GM12875 (cell line): ENCODE results near the gene SH3PXD2A.

ENCODE experiments used
- H3K4me3 ChIP-seq: one replicate; pipeline ENCODE4 v1.5.1; 2011; ENCODE audit warnings: low read depth, low read length, control low read depth
- CTCF ChIP-seq: IDR thresholded peaks from 2 replicates; pipeline ENCODE4 v1.5.1; 2011; ENCODE audit warnings: low read depth, mild to moderate bottlenecking, control low read depth, inconsistent platforms, low read length, moderate library complexity, borderline replicate concordance; ENCODE audit not compliant: insufficient read depth

The SH3PXD2A gene

GRCh38 chr10:103553743-103554487, 301.5 kb downstream of the SH3PXD2A start:
- no peak overlapping the region for H3K4me3 ChIP-seq
- TF ChIP-seq CTCF: no peak

GRCh38 chr10:103552856-103553742, 302.3 kb downstream of the SH3PXD2A start:
- TF ChIP-seq CTCF: no peak
- no peak overlapping the region for H3K4me3 ChIP-seq

GRCh38 chr10:103551619-103552602, 303.5 kb downstream of the SH3PXD2A start:
- TF ChIP-seq CTCF: no peak
- no peak overlapping the region for H3K4me3 ChIP-seq

- no peak overlapping the region for H3K4me3 ChIP-seq
- TF ChIP-seq CTCF: no peak
These were observed 305.1 kb downstream of the SH3PXD2A start for GRCh38 chr10:103550229-103550628.

GRCh38 chr10:103549349-103549685, 306.1 kb downstream of the SH3PXD2A start:
- H3K4me3 ChIP-seq: no peak overlapping the region
- TF ChIP-seq CTCF: no peak

GRCh38 chr10:103548581-103549348, 306.6 kb downstream of the SH3PXD2A start:
- no peak overlapping the region for H3K4me3 ChIP-seq
- no peak for TF ChIP-seq CTCF
